Measurements from ENCODE around the gene PIN4. TPM values are rescaled to one million over a fixed set of nuclear protein-coding genes. Genes with fewer than 3 reads are reported as not detected.
A peak's percentile ranks its signal among the peaks of the same experiment; 100 is the strongest.

PIN4 gene
- total RNA-seq (11.1 and 16.3 TPM in 2 replicates), polyA plus RNA-seq (39.4 and 41.4 TPM in 2 replicates)

- Histone ChIP-seq H3K27ac (peak within 1 kb of the TSS; percentile 85), H3K4me2 (peak within 1 kb of the TSS; percentile 75), H3K4me1 (ENCODE audit: insufficient read depth) (peaks cover 4% of the 10 kb centered on the region), H2AFZ (peak within 1 kb of the TSS; percentile 66), H3K9me3 (ENCODE audit: low read depth) (no peaks in the 10 kb centered on the region), H3K9me2 (replicated peaks; ENCODE audit: insufficient read depth) (no peaks in the 10 kb centered on the region), H4K20me1 (ENCODE audit: insufficient read depth, poor library complexity, severe bottlenecking) (no peaks in the 10 kb centered on the region), H3K36me3 (replicated peaks; ENCODE audit: insufficient read depth, low read depth) (no peaks in the 10 kb centered on the region), H3K27me3 (no peaks in the 10 kb centered on the region), H3K4me3 (peak within 1 kb of the TSS; percentile 64), H3K79me2 (peaks cover 13% of the 10 kb centered on the region)
- 51% methylated on average over 45 of the region's 46 CpGs for WGBS (ENCODE audit: low lambda C conversion rate, missing lambda C conversion rate)
- peak; percentile 92 for DNase-seq (ENCODE audit: low spot score)
- TF ChIP-seq EZH2 (IDR thresholded peaks at IDR 0.05; ENCODE audit: borderline replicate concordance) (no peak), CTCF (IDR thresholded peaks at IDR 0.05; ENCODE audit: poor library complexity) (no peak), EZH2phosphoT487 (IDR thresholded peaks at IDR 0.05; ENCODE audit: low read depth, severe bottlenecking, unreplicated experiment) (no peak)
Observed at GRCh38 chrX:72181178-72182125, at the start of gene PIN4. Gene PIN4 (plus strand): TSS chrX:72181757. CDS start chrX:72181786, 29 bp downstream.

GRCh38 chrX:72132456-72132855 is 49.1 kb upstream of the PIN4 start:
- Histone ChIP-seq H3K27ac (peak overlapping the region; percentile 41), H3K79me2 (no peaks in the 10 kb centered on the region), H3K9me3 (ENCODE audit: low read depth) (no peaks in the 10 kb centered on the region), H3K9me2 (replicated peaks; ENCODE audit: insufficient read depth) (no peaks in the 10 kb centered on the region), H3K4me1 (ENCODE audit: insufficient read depth) (no peaks in the 10 kb centered on the region), H4K20me1 (ENCODE audit: insufficient read depth, poor library complexity, severe bottlenecking) (no peaks in the 10 kb centered on the region), H3K4me3 (no peak overlapping the region), H3K36me3 (replicated peaks; ENCODE audit: insufficient read depth, low read depth) (no peaks in the 10 kb centered on the region), H3K27me3 (no peaks in the 10 kb centered on the region), H3K4me2 (peak overlapping the region; percentile 83), H2AFZ (no peak overlapping the region)
- WGBS (ENCODE audit: low lambda C conversion rate, missing lambda C conversion rate) = 75% methylated on average over 3 of the region's 3 CpGs
- TF ChIP-seq EZH2phosphoT487 (IDR thresholded peaks at IDR 0.05; ENCODE audit: low read depth, severe bottlenecking, unreplicated experiment) (no peak), CTCF (IDR thresholded peaks at IDR 0.05; ENCODE audit: poor library complexity) (no peak), EZH2 (IDR thresholded peaks at IDR 0.05; ENCODE audit: borderline replicate concordance) (no peak)
- DNase-seq (ENCODE audit: low spot score) = no peak

GRCh38 chrX:72133851-72134546 is 47.6 kb upstream of the PIN4 start:
- 88% methylated on average over 11 of the region's 11 CpGs for WGBS (ENCODE audit: low lambda C conversion rate, missing lambda C conversion rate)
- no peak overlapping the region for H2AFZ ChIP-seq
- no peaks in the 10 kb centered on the region for H3K4me1 ChIP-seq (ENCODE audit: insufficient read depth)
- H3K79me2 ChIP-seq = no peaks in the 10 kb centered on the region
- H3K4me3 ChIP-seq = no peak overlapping the region
- no peaks in the 10 kb centered on the region for H3K36me3 ChIP-seq (replicated peaks; ENCODE audit: insufficient read depth, low read depth)
- no peaks in the 10 kb centered on the region for H3K9me2 ChIP-seq (replicated peaks; ENCODE audit: insufficient read depth)
- H3K27me3 ChIP-seq = no peaks in the 10 kb centered on the region
- no peak overlapping the region for H3K4me2 ChIP-seq
- no peak for DNase-seq (ENCODE audit: low spot score)
- no peak overlapping the region for H3K27ac ChIP-seq
- H4K20me1 ChIP-seq (ENCODE audit: insufficient read depth, poor library complexity, severe bottlenecking) = no peaks in the 10 kb centered on the region
- H3K9me3 ChIP-seq (ENCODE audit: low read depth) = no peaks in the 10 kb centered on the region
- TF ChIP-seq EZH2phosphoT487 (IDR thresholded peaks at IDR 0.05; ENCODE audit: low read depth, severe bottlenecking, unreplicated experiment) = no peak
- TF ChIP-seq EZH2 (IDR thresholded peaks at IDR 0.05; ENCODE audit: borderline replicate concordance) = no peak
- no peak for TF ChIP-seq CTCF (IDR thresholded peaks at IDR 0.05; ENCODE audit: poor library complexity)
